ENCODE results near the gene ITGB7.

- TF ChIP-seq CTCF (IDR thresholded peaks at IDR 0.05) (no peak), EZH2 (IDR thresholded peaks at IDR 0.05) (no peak)
These were observed 59.4 kb downstream of the ITGB7 start for GRCh38 chr12:53147653-53148052.
